Heart left ventricle (tissue), 16 donors: ENCODE measurements around the gene OAS3. TPM values are rescaled to one million over a fixed set of nuclear protein-coding genes. Genes with fewer than 3 reads are reported as not detected.

Source experiments
- ATAC-seq, 4 donors: fragments of 200-7000 bp; cut with Tn5 transposase; one replicate each; pipeline ENCODE4 v1.9.1; 2020 to 2022; ENCODE audit warnings: moderate library complexity in 4 of 4, mild to moderate bottlenecking in 3 of 4, moderate number of reproducible peaks in 1 of 4
- DNase-seq, 5 donors: peaks; one replicate each; pipeline ENCODE4 v3.0.0-alpha.2; 2020
- H3K27ac ChIP-seq, 12 donors: fragments of 200-600 bp; sonication (generic) in 4 of 12; one replicate each; pipeline versions ENCODE4 v1.5.0 to v1.8.0; 2016 to 2022; ENCODE audit warnings: mild to moderate bottlenecking in 2 of 12
- H3K27me3 ChIP-seq, 9 donors: fragments of 200-600 bp; sonication (generic) in 2 of 9; one replicate each; pipeline versions ENCODE4 v1.5.1 to v1.8.0; 2016 to 2022; ENCODE audit warnings: mild to moderate bottlenecking in 3 of 9
- H3K36me3 ChIP-seq, 9 donors: fragments of 200-600 bp; sonication (generic) in 2 of 9; one replicate each; pipeline versions ENCODE4 v1.5.0 to v1.8.0; 2018 to 2022; ENCODE audit warnings: mild to moderate bottlenecking in 2 of 9
- H3K4me1 ChIP-seq, 12 donors: fragments of 200-600 bp; sonication (generic) in 4 of 12; one replicate each; pipeline versions ENCODE4 v1.5.0 to v1.8.0; 2016 to 2022; ENCODE audit warnings: mild to moderate bottlenecking in 3 of 12
- H3K4me3 ChIP-seq, 12 donors: fragments of 200-600 bp; sonication (generic) in 4 of 12; one replicate each; pipeline versions ENCODE4 v1.5.0 to v1.8.0; 2017 to 2022; ENCODE audit warnings: mild to moderate bottlenecking in 9 of 12, moderate library complexity in 4 of 12
- H3K9me3 ChIP-seq, 12 donors: fragments of 200-600 bp; sonication (generic) in 4 of 12; one replicate each; pipeline versions ENCODE4 v1.5.0 to v1.8.0; 2016 to 2022; ENCODE audit warnings: mild to moderate bottlenecking in 1 of 12
- CTCF ChIP-seq, 12 donors: fragments of 200-600 bp; sonication (generic) in 4 of 12; IDR thresholded peaks; one replicate each; pipeline versions ENCODE4 v1.5.0 to v1.8.0; 2018 to 2022; ENCODE audit warnings: antibody characterized with exemption in 12 of 12, mild to moderate bottlenecking in 5 of 12
- POLR2A ChIP-seq, 2 donors: fragments of 450-650 bp; IDR thresholded peaks; one replicate each; pipeline ENCODE4 v1.6.1; 2017; ENCODE audit warnings: antibody characterized with exemption in 2 of 2, mild to moderate bottlenecking in 2 of 2, moderate library complexity in 2 of 2
- WGBS, 4 donors: extraction: QIAGEN DNeasy Blood & Tissue Kit in 2 of 4; methylation state at CpG; one replicate each; pipeline versions ENCODE4 v1.1.5 to v1.1.7; 2013 to 2018; 5-methylcytosine and 5-hydroxymethylcytosine counted together
- intact Hi-C, 10 donors: fragments of 100-400 bp; cut with DNase I; formaldehyde crosslinking; loops; one replicate each; pipeline versions ENCODE4 v1.11.1 to v1.14.2; 2022
- polyA plus RNA-seq, 2 donors: library from polyadenylated mRNA; stranded (reverse); fragments of 200-250 nt; gene quantifications; one replicate each; pipeline ENCODE4 v1.2.3, GENCODE V29; 2013
- total RNA-seq, 9 donors: library from RNA; depleted of rRNA in 2 of 9; stranded (reverse); fragments of >200 nt in 2 of 9; fragmentation: NEBNext Ultra II Directional in 3 of 9; extraction: Animal tissue kit (Norgen Biotek cat#: 25700) in 3 of 9; gene quantifications; one replicate each; pipeline versions ENCODE4 v1.1.0 to v1.2.4, GENCODE V29; 2016 to 2023
- donor health status: ischemic (EF 13 %, LVEDD 7.1; RV severe dilation, severe dysfunction).
- donor health status: healthy with polysubstance abuse.
- donor health status: DM: no; HTN: yes; CAD: no.
- donor health status: DM: no; HTN: no; CAD: no.
- donor health status: ischemic (EF 25% LVEDD 6.9; RV normal size, moderate dysfunction).
- donor health status: ischemic (EF 25% LVEDD 5.7; RV mildly dilated, moderate dysfunction).
- donor health status: healthy.
- donor health status: DM: yes; HTN: yes; CAD: no.
- donor health status: ischemic (EF 35%, LVEDD 5.7; RV mildly dilated, moderate dysfunction).
- donor health status: nonischemic (EF 11% LVEDD 7.7; RV severe dilation, severe dysfunction).
- donor health status: DM: yes; HTN: yes; CAD: no.
- donor health status: PGD.
- donor health status: ischemic (EF 29% LVEDD 5.4; RV normal size, mild dysfunction).
- donor health status: nonischemic (EF 23%, LVEDD 6.1; RV moderate dilation, normal function).

OAS3 gene
- total and polyA plus RNA-seq, 11 donors, result 4.1 to 45.1 (median 7.5) TPM

GRCh38 chr12:112998987-112999767 is 60.9 kb downstream of the OAS3 start:
- ATAC-seq (no peak), DNase-seq (no peak)
- no peak overlapping the region for H3K27ac ChIP-seq
- H3K9me3 ChIP-seq, result peaks cover 0 to 11% (median 0%) of the 10 kb centered on the region in 12 donors
- H3K36me3 ChIP-seq, result peaks cover 0 to 93% (median 67%) of the 10 kb centered on the region in 9 donors
- H3K4me1 ChIP-seq, result no peaks in the 10 kb centered on the region
- no peaks in the 10 kb centered on the region for H3K27me3 ChIP-seq
- no peak for TF ChIP-seq POLR2A (IDR thresholded peaks at IDR 0.05)
- no peak for TF ChIP-seq CTCF (IDR thresholded peaks at IDR 0.05)
- 83 to 89% (median 84%) methylated on average over 12 of the region's 12 CpGs for WGBS, 4 donors
- no peak overlapping the region for H3K4me3 ChIP-seq
- intact Hi-C loops, result no loop called here

- Histone ChIP-seq H3K9me3 (peaks cover 0 to 11% (median 0%) of the 10 kb centered on the region in 12 donors), H3K36me3 (peaks cover 0 to 97% (median 72%) of the 10 kb centered on the region in 9 donors), H3K4me1 (no peaks in the 10 kb centered on the region), H3K27me3 (no peaks in the 10 kb centered on the region), H3K4me3 (no peak overlapping the region), H3K27ac (no peak overlapping the region)
- no peak for DNase-seq
- 90 to 93% (median 92%) methylated on average over 6 of the region's 6 CpGs for WGBS, 4 donors
- no peak for TF ChIP-seq POLR2A (IDR thresholded peaks at IDR 0.05)
- no peak for TF ChIP-seq CTCF (IDR thresholded peaks at IDR 0.05)
- intact Hi-C loops, result no loop called here
- ATAC-seq, result no peak
Observed at GRCh38 chr12:113000433-113000832, 62.2 kb downstream of the OAS3 start.

- Histone ChIP-seq H3K9me3 (peaks cover 0 to 11% (median 0%) of the 10 kb centered on the region in 12 donors), H3K4me3 (no peak overlapping the region), H3K27ac (no peak overlapping the region), H3K27me3 (no peaks in the 10 kb centered on the region), H3K36me3 (peaks cover 0 to 97% (median 72%) of the 10 kb centered on the region in 9 donors), H3K4me1 (no peaks in the 10 kb centered on the region)
- intact Hi-C loops, result no loop called here
- DNase-seq (no peak), ATAC-seq (no peak)
- TF ChIP-seq CTCF (IDR thresholded peaks at IDR 0.05) (no peak), POLR2A (IDR thresholded peaks at IDR 0.05) (no peak)
- 77 to 84% (median 80%) methylated on average over 4 of the region's 4 CpGs for WGBS, 4 donors
Observed at GRCh38 chr12:113002155-113002554, 63.9 kb downstream of the OAS3 start.

GRCh38 chr12:113002676-113003075 is 64.4 kb downstream of the OAS3 start:
- Histone ChIP-seq H3K4me3 (no peak overlapping the region), H3K36me3 (peaks cover 0 to 97% (median 72%) of the 10 kb centered on the region in 9 donors), H3K27me3 (no peaks in the 10 kb centered on the region), H3K27ac (no peak overlapping the region), H3K4me1 (no peaks in the 10 kb centered on the region), H3K9me3 (peaks cover 0 to 10% (median 0%) of the 10 kb centered on the region in 12 donors)
- ATAC-seq (no peak), DNase-seq (no peak)
- intact Hi-C loops, result no loop called here
- no peak for TF ChIP-seq CTCF (IDR thresholded peaks at IDR 0.05)
- 80 to 87% (median 85%) methylated on average over 5 of the region's 5 CpGs for WGBS, 4 donors
